K562 (cell line): ENCODE measurements around the gene LIMS1. TPM values are rescaled to one million over a fixed set of nuclear protein-coding genes. Genes with fewer than 3 reads are reported as not detected.
A peak's percentile ranks its signal among the peaks of the same experiment; 100 is the strongest.

ENCODE experiments used
- GTF2A2 ChIP-seq: IDR thresholded peaks from 2 replicates; pipeline ENCODE4 v1.6.1; 2016; ENCODE audit warnings: mild to moderate bottlenecking, missing genetic modification characterization, missing compliant biosample characterization
- HNRNPK ChIP-seq: fragments of 200-400 bp; formaldehyde crosslinking; IDR thresholded peaks from one replicate; pipeline ENCODE4 v1.6.1; 2018; ENCODE audit warnings: mild to moderate bottlenecking, low read depth, low read length; ENCODE audit not compliant: poor library complexity, severe bottlenecking
- MCM5 ChIP-seq: fragments of 450-650 bp; IDR thresholded peaks from 2 replicates; pipeline ENCODE4 v1.6.1; 2016; ENCODE audit warnings: low read depth
- NELFE ChIP-seq: IDR thresholded peaks from 2 replicates; pipeline ENCODE4 v1.6.1; 2011; ENCODE audit warnings: mild to moderate bottlenecking; ENCODE audit not compliant: insufficient read depth, insufficient read length
- NR3C1 ChIP-seq: sonication (generic); formaldehyde crosslinking; IDR thresholded peaks from 2 replicates; pipeline ENCODE4 v1.8.1; 2022; ENCODE audit warnings: missing genetic modification reagents
- PML ChIP-seq: IDR thresholded peaks from 2 replicates; pipeline ENCODE4 v1.6.1; 2012; ENCODE audit warnings: low read length, inconsistent platforms
- POLR3G ChIP-seq: IDR thresholded peaks from 2 replicates; pipeline ENCODE4 v1.6.1; 2011; ENCODE audit not compliant: insufficient read length, insufficient replicate concordance; ENCODE audit errors: extremely low read depth
- SNRNP70 ChIP-seq: fragments of 200-400 bp; formaldehyde crosslinking; optimal IDR thresholded peaks from 2 replicates; pipeline ENCODE3; 2017; ENCODE audit warnings: low read depth, low read length
- ZFPM2 ChIP-seq: fragments of 250-450 bp; sonication (Bioruptor Pico); IDR thresholded peaks from 2 replicates; pipeline ENCODE4 v1.5.1; 2022; ENCODE audit warnings: mild to moderate bottlenecking
- ZNF140 ChIP-seq: fragments of 250-450 bp; sonication (Bioruptor Pico); IDR thresholded peaks from 2 replicates; pipeline ENCODE4 v1.8.0; 2021; ENCODE audit warnings: moderate library complexity, mild to moderate bottlenecking, inconsistent platforms
- ZNF316 ChIP-seq: fragments of 450-650 bp; IDR thresholded peaks from 2 replicates; pipeline ENCODE4 v1.6.1; 2016
- polyA plus RNA-seq, 8 experiments: library from polyadenylated mRNA; depleted of rRNA in 4 of 8; stranded (reverse) in 5 of 8; unstranded in 3 of 8; fragments of >200 nt; fragmentation: Nextera tagmentation in 2 of 8; fragmentation: Illumina TruSeq in 1 of 8; extraction: Ambion mirVana in 2 of 8; extraction: Trizol in 1 of 8; gene quantifications; 2 replicates each; pipeline versions ENCODE4 v1.2.1 to v1.2.3, GENCODE V29; 2011 to 2014; ENCODE audit warnings: inconsistent platforms in 1 of 8, missing spikeins in 1 of 8
- total RNA-seq, 7 experiments: library from RNA; depleted of rRNA in 6 of 7; stranded (reverse); fragments of >200 nt in 6 of 7; fragmentation: Illumina TruSeq in 2 of 7; extraction: Trizol in 2 of 7; gene quantifications; 2 replicates each; pipeline versions ENCODE4 v1.2.1 to v1.2.3, GENCODE V29; 2011 to 2021; ENCODE audit warnings: low replicate concordance in 1 of 7
- TF ChIP-seq, protein P1 (sequence below), 2 experiments: fragments of 450-650 bp; IDR thresholded peaks; 2 replicates each; pipeline ENCODE4 v1.6.1; 2016; ENCODE audit warnings: mild to moderate bottlenecking in 2 of 2, borderline replicate concordance in 1 of 2, low read depth in 1 of 2, moderate library complexity in 1 of 2
- TF ChIP-seq, protein P2 (sequence below), 3 experiments: IDR thresholded peaks in 2 of 3; conservative IDR thresholded peaks in 1 of 3; 2 replicates each; pipeline ENCODE4 v1.5.1; 2011 to 2012; ENCODE audit warnings: low read length in 3 of 3, mild to moderate bottlenecking in 3 of 3, control low read depth in 2 of 3, improper control_type of control experiment in 1 of 3, inconsistent platforms in 1 of 3, low read depth in 1 of 3, mixed read lengths in 1 of 3, moderate library complexity in 1 of 3; ENCODE audit not compliant: insufficient read depth in 2 of 3
- TF ChIP-seq, protein P3 (sequence below): fragments of 250-450 bp; sonication (Bioruptor Pico); IDR thresholded peaks from 2 replicates; pipeline ENCODE4 v1.4.0; 2020

LIMS1 gene
- total and polyA plus RNA-seq, 9 of the 15 experiments (the other 6 are each of a cell fraction or from before 2014, with no cell fraction given) = 52.8 to 134 (median 81.0) TPM

DNA sequence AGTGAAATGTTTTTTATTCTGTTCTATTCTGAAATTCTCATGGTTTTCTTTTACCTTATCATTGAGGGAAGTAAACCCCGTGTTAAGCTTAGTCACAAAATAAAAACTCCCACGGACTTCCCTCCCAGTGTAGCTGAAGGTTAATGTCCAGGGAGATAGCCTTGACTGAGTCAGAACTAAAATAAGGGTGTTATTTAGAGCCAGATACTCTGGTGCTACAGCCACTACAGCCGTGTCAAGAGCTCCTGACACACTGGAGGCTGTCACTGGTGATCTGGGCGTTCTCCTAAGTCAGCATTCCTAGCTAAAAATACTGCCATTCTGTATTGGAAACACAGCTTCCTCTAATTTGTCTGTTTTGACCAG, 103.0 kb downstream of the LIMS1 start (continued):
- TF ChIP-seq, protein P1, sequence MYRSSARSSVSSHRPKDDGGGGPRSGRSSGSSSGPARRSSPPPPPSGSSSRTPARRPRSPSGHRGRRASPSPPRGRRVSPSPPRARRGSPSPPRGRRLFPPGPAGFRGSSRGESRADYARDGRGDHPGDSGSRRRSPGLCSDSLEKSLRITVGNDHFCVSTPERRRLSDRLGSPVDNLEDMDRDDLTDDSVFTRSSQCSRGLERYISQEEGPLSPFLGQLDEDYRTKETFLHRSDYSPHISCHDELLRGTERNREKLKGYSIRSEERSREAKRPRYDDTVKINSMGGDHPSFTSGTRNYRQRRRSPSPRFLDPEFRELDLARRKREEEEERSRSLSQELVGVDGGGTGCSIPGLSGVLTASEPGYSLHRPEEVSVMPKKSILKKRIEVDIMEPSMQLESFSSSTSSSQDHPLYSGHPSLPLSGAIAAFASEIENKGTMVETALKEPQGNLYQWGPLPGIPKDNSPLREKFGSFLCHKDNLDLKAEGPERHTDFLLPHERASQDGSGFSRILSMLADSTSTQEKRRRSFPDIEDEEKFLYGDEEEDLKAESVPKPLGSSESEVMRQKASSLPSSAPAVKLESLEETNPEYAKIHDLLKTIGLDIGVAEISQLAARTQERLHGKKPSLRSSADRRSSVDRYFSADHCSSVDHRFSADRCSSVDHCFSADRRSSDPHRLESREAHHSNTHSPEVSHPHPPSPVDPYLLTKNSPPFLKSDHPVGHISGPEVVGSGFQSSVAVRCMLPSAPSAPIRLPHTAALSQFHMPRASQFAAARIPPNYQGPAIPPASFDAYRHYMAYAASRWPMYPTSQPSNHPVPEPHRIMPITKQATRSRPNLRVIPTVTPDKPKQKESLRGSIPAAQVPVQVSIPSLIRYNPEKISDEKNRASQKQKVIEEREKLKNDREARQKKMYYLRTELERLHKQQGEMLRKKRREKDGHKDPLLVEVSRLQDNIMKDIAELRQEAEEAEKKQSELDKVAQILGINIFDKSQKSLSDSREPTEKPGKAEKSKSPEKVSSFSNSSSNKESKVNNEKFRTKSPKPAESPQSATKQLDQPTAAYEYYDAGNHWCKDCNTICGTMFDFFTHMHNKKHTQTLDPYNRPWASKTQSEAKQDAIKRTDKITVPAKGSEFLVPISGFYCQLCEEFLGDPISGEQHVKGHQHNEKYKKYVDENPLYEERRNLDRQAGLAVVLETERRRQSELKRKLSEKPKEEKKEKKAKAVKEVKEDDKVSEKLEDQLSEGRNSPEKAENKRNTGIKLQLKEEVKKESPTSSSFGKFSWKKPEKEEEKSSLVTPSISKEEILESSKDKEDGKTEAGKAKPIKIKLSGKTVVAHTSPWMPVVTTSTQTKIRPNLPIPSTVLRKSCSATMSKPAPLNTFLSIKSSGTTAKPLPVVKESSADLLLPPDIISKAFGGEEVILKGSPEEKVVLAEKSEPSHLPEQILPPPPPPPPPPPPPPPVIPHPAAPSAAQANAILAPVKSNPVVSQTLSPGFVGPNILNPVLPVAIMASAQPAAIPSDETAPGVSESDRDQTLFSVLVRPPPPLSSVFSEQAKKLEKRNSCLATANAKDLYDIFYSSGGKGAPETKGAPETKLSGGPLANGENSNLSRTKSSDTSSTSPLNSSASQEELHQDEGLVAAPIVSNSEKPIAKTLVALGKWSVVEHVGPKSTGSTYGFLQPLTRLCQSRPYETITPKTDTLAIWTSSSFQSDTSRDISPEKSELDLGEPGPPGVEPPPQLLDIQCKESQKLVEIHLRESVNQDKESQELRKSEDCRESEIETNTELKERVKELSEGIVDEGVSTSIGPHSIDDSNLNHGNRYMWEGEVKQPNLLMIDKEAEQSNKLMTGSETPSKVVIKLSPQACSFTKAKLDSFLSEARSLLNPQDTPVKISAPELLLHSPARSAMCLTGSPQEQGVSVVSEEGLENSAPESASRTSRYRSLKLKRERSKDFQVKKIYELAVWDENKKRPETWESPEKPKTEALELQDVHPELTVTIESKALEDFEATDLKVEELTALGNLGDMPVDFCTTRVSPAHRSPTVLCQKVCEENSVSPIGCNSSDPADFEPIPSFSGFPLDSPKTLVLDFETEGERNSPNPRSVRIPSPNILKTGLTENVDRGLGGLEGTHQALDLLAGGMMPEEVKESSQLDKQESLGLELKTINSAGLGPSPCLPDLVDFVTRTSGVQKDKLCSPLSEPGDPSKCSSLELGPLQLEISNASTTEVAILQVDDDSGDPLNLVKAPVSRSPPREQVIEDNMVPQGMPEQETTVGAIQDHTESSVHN (IDR thresholded peaks at IDR 0.05; ENCODE audit: borderline replicate concordance in 1 of 2, low read depth in 1 of 2) = no peak
- TF ChIP-seq, protein P2, sequence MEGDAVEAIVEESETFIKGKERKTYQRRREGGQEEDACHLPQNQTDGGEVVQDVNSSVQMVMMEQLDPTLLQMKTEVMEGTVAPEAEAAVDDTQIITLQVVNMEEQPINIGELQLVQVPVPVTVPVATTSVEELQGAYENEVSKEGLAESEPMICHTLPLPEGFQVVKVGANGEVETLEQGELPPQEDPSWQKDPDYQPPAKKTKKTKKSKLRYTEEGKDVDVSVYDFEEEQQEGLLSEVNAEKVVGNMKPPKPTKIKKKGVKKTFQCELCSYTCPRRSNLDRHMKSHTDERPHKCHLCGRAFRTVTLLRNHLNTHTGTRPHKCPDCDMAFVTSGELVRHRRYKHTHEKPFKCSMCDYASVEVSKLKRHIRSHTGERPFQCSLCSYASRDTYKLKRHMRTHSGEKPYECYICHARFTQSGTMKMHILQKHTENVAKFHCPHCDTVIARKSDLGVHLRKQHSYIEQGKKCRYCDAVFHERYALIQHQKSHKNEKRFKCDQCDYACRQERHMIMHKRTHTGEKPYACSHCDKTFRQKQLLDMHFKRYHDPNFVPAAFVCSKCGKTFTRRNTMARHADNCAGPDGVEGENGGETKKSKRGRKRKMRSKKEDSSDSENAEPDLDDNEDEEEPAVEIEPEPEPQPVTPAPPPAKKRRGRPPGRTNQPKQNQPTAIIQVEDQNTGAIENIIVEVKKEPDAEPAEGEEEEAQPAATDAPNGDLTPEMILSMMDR (IDR thresholded peaks at IDR 0.05 in 2 of 3, conservative IDR thresholded peaks at IDR 0.05 in 1 of 3; ENCODE audit: insufficient read depth in 2 of 3, low read depth in 1 of 3, low read length in 3 of 3) = no peak
- no peak for TF ChIP-seq SNRNP70
- TF ChIP-seq POLR3G = no peak
- TF ChIP-seq MCM5 = no peak
- TF ChIP-seq NELFE = no peak
- no peak for TF ChIP-seq ZFPM2 (CRISPR knock-in tag)
- no peak for TF ChIP-seq HNRNPK
- TF ChIP-seq ZNF316 = peak; percentile 92
- no peak for TF ChIP-seq PML
- TF ChIP-seq GTF2A2 (tag) = no peak
- TF ChIP-seq, protein P3, sequence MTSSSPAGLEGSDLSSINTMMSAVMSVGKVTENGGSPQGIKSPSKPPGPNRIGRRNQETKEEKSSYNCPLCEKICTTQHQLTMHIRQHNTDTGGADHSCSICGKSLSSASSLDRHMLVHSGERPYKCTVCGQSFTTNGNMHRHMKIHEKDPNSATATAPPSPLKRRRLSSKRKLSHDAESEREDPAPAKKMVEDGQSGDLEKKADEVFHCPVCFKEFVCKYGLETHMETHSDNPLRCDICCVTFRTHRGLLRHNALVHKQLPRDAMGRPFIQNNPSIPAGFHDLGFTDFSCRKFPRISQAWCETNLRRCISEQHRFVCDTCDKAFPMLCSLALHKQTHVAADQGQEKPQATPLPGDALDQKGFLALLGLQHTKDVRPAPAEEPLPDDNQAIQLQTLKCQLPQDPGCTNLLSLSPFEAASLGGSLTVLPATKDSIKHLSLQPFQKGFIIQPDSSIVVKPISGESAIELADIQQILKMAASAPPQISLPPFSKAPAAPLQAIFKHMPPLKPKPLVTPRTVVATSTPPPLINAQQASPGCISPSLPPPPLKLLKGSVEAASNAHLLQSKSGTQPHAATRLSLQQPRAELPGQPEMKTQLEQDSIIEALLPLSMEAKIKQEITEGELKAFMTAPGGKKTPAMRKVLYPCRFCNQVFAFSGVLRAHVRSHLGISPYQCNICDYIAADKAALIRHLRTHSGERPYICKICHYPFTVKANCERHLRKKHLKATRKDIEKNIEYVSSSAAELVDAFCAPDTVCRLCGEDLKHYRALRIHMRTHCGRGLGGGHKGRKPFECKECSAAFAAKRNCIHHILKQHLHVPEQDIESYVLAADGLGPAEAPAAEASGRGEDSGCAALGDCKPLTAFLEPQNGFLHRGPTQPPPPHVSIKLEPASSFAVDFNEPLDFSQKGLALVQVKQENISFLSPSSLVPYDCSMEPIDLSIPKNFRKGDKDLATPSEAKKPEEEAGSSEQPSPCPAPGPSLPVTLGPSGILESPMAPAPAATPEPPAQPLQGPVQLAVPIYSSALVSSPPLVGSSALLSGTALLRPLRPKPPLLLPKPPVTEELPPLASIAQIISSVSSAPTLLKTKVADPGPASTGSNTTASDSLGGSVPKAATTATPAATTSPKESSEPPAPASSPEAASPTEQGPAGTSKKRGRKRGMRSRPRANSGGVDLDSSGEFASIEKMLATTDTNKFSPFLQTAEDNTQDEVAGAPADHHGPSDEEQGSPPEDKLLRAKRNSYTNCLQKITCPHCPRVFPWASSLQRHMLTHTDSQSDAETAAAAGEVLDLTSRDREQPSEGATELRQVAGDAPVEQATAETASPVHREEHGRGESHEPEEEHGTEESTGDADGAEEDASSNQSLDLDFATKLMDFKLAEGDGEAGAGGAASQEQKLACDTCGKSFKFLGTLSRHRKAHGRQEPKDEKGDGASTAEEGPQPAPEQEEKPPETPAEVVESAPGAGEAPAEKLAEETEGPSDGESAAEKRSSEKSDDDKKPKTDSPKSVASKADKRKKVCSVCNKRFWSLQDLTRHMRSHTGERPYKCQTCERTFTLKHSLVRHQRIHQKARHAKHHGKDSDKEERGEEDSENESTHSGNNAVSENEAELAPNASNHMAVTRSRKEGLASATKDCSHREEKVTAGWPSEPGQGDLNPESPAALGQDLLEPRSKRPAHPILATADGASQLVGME = no peak
- TF ChIP-seq NR3C1 (CRISPR knock-in tag) = no peak
- TF ChIP-seq ZNF140 (CRISPR knock-in tag) = no peak
